WTC11 (cell line): ENCODE results near the gene FAS. TPM values are rescaled to one million over a fixed set of nuclear protein-coding genes. Genes with fewer than 3 reads are reported as not detected.

Experiments
- ATAC-seq: fragments of 200-7000 bp; cut with Tn5 transposase; 2 replicates; pipeline ENCODE4 v1.10.0; 2021; ENCODE audit warnings: mild to moderate bottlenecking, moderate library complexity
- CTCF ChIA-PET: fragments of 300-600 bp; sonication (Branson Sonifier 250); formaldehyde crosslinking; loops from one replicate; lab custom pipeline; 2021; ENCODE audit warnings: antibody characterized with exemption; lab: Charles Lee
- POLR2A ChIA-PET: fragments of 350-600 bp; sonication (Branson Sonifier 250); formaldehyde crosslinking; loops from one replicate; lab custom pipeline; 2021; ENCODE audit warnings: antibody characterized with exemption; lab: Charles Lee
- DNase-seq: peaks from one replicate; pipeline ENCODE4 v3.0.0; 2021; ENCODE audit warnings: low spot score
- H3K27ac Mint-ChIP-seq: 2 replicates; pipeline ENCODE4 v1.8.0; 2021; ENCODE audit warnings: mixed read lengths
- H3K27me3 Mint-ChIP-seq: 2 replicates; pipeline ENCODE4 v1.8.0; 2021; ENCODE audit warnings: low read depth, mild to moderate bottlenecking, moderate library complexity, mixed read lengths
- H3K36me3 Mint-ChIP-seq: 2 replicates; pipeline ENCODE4 v1.8.0; 2021; ENCODE audit warnings: mixed read lengths
- H3K4me1 Mint-ChIP-seq: 2 replicates; pipeline ENCODE4 v1.8.0; 2022; ENCODE audit warnings: mixed read lengths
- H3K4me3 Mint-ChIP-seq: 2 replicates; pipeline ENCODE4 v1.8.0; 2021; ENCODE audit warnings: mild to moderate bottlenecking, moderate library complexity, mixed read lengths
- H3K9me3 Mint-ChIP-seq: 2 replicates; pipeline ENCODE4 v1.8.0; 2021; ENCODE audit warnings: mixed read lengths
- AFF4 ChIP-seq: sonication (generic); formaldehyde crosslinking; IDR thresholded peaks from 2 replicates; pipeline ENCODE4 v1.8.1; 2023; ENCODE audit warnings: mild to moderate bottlenecking, missing genetic modification reagents, borderline replicate concordance
- AR ChIP-seq: fragments of 250-450 bp; sonication (Bioruptor Pico); IDR thresholded peaks from 2 replicates; pipeline ENCODE4 v1.9.0; 2021; ENCODE audit warnings: mild to moderate bottlenecking
- ATF3 ChIP-seq: sonication (generic); formaldehyde crosslinking; conservative IDR thresholded peaks from 2 replicates; pipeline ENCODE4 v1.8.1; 2022; ENCODE audit warnings: mild to moderate bottlenecking, missing genetic modification reagents
- E2F1 ChIP-seq: sonication (generic); formaldehyde crosslinking; IDR thresholded peaks from 2 replicates; pipeline ENCODE4 v1.8.0; 2022; ENCODE audit warnings: mild to moderate bottlenecking, missing genetic modification reagents
- EMX1 ChIP-seq: fragments of 250-450 bp; sonication (Bioruptor Pico); IDR thresholded peaks from 2 replicates; pipeline ENCODE4 v1.8.0; 2021; ENCODE audit warnings: mild to moderate bottlenecking
- ERG ChIP-seq: fragments of 250-450 bp; sonication (Bioruptor Pico); IDR thresholded peaks from 2 replicates; pipeline ENCODE4 v1.8.0; 2021; ENCODE audit warnings: mild to moderate bottlenecking
- FOXJ3 ChIP-seq: sonication (generic); formaldehyde crosslinking; IDR thresholded peaks from 2 replicates; pipeline ENCODE4 v1.9.0; 2021; ENCODE audit warnings: missing genetic modification reagents, mild to moderate bottlenecking, borderline replicate concordance
- FOXP1 ChIP-seq: sonication (generic); formaldehyde crosslinking; IDR thresholded peaks from 2 replicates; pipeline ENCODE4 v1.8.0; 2022; ENCODE audit warnings: missing genetic modification reagents, mild to moderate bottlenecking, moderate library complexity, borderline replicate concordance
- FOXP4 ChIP-seq: sonication (generic); formaldehyde crosslinking; IDR thresholded peaks from 2 replicates; pipeline ENCODE4 v1.8.0; 2022; ENCODE audit warnings: mild to moderate bottlenecking, missing genetic modification reagents
- GABPB1 ChIP-seq: sonication (generic); formaldehyde crosslinking; IDR thresholded peaks from 2 replicates; pipeline ENCODE4 v1.8.1; 2023; ENCODE audit warnings: mild to moderate bottlenecking, missing genetic modification reagents
- JUN ChIP-seq: sonication (generic); formaldehyde crosslinking; IDR thresholded peaks from 2 replicates; pipeline ENCODE4 v1.8.0; 2023; ENCODE audit warnings: mild to moderate bottlenecking, missing genetic modification reagents
- MLX ChIP-seq: sonication (generic); formaldehyde crosslinking; IDR thresholded peaks from 2 replicates; pipeline ENCODE4 v1.8.1; 2023; ENCODE audit warnings: mild to moderate bottlenecking, missing genetic modification reagents, moderate library complexity
- MXD4 ChIP-seq: fragments of 250-450 bp; sonication (Bioruptor Pico); IDR thresholded peaks from 2 replicates; pipeline ENCODE4 v1.8.0; 2021; ENCODE audit warnings: mild to moderate bottlenecking, moderate library complexity, borderline replicate concordance
- NFYB ChIP-seq: sonication (generic); formaldehyde crosslinking; conservative IDR thresholded peaks from 2 replicates; pipeline ENCODE4 v1.8.0; 2022; ENCODE audit warnings: low read depth, missing genetic modification reagents
- NR1H2 ChIP-seq: sonication (generic); formaldehyde crosslinking; IDR thresholded peaks from 2 replicates; pipeline ENCODE4 v1.9.0; 2021; ENCODE audit warnings: mild to moderate bottlenecking, moderate library complexity, missing genetic modification reagents
- ZBTB21 ChIP-seq: sonication (generic); formaldehyde crosslinking; IDR thresholded peaks from 2 replicates; pipeline ENCODE4 v1.8.1; 2023; ENCODE audit warnings: mild to moderate bottlenecking, missing genetic modification reagents, borderline replicate concordance
- ZNF138 ChIP-seq: sonication (generic); formaldehyde crosslinking; conservative IDR thresholded peaks from 2 replicates; pipeline ENCODE4 v1.8.1; 2022; ENCODE audit warnings: mild to moderate bottlenecking, moderate library complexity, missing genetic modification reagents
- ZNF232 ChIP-seq: sonication (generic); formaldehyde crosslinking; IDR thresholded peaks from 2 replicates; pipeline ENCODE4 v1.8.0; 2022; ENCODE audit warnings: mild to moderate bottlenecking, missing genetic modification reagents
- ZNF416 ChIP-seq: fragments of 250-450 bp; sonication (Bioruptor Pico); IDR thresholded peaks from 2 replicates; pipeline ENCODE4 v1.9.0; 2021; ENCODE audit warnings: mild to moderate bottlenecking, inconsistent platforms
- ZNF423 ChIP-seq: fragments of 250-450 bp; sonication (Bioruptor Pico); IDR thresholded peaks from 2 replicates; pipeline ENCODE4 v2.1.2; 2022; ENCODE audit warnings: mild to moderate bottlenecking, moderate library complexity
- ZSCAN18 ChIP-seq: fragments of 250-450 bp; sonication (Bioruptor Pico); IDR thresholded peaks from 2 replicates; pipeline ENCODE4 v2.1.2; 2022; ENCODE audit warnings: mild to moderate bottlenecking, moderate library complexity
- total RNA-seq: library from RNA; stranded (reverse); gene quantifications from 3 replicates; pipeline ENCODE4 v1.2.3, GENCODE V29; 2021

The FAS gene
- total RNA-seq, 1 experiment from 2014 or later: 4.1 TPM

- Mint-ChIP-seq H3K36me3 (no peaks in the 10 kb centered on the region), H3K4me1 (peaks cover 22% of the 10 kb centered on the region), H3K4me3 (no peak overlapping the region), H3K27ac (no peak overlapping the region), H3K27me3 (peaks cover 20% of the 10 kb centered on the region), H3K9me3 (no peaks in the 10 kb centered on the region)
- TF ChIP-seq ZNF138 (CRISPR knock-in tag): no peak
- no peak for TF ChIP-seq JUN (CRISPR knock-in tag)
- TF ChIP-seq NFYB (CRISPR knock-in tag): no peak
- TF ChIP-seq AR: no peak
- no peak for TF ChIP-seq GABPB1 (CRISPR knock-in tag)
- TF ChIP-seq MLX (CRISPR knock-in tag): no peak
- TF ChIP-seq E2F1 (CRISPR knock-in tag): no peak
- TF ChIP-seq ZNF232 (CRISPR knock-in tag): no peak
- no peak for TF ChIP-seq AFF4
- no peak for TF ChIP-seq NR1H2
- TF ChIP-seq ZBTB21 (CRISPR knock-in tag): no peak
- no peak for TF ChIP-seq MXD4 (CRISPR knock-in tag)
- TF ChIP-seq ZNF416 (CRISPR knock-in tag): no peak
- ChIA-PET POLR2A (no interaction called here), CTCF (interaction anchor here (0.7 kb wide), 1 partner anchor 34 kb away, joined by 3 read pairs; no protein-coding TSS in a partner anchor)
- DNase-seq (no peak), ATAC-seq (no peak)
These were observed 4.7 kb downstream of the FAS start for GRCh38 chr10:88995156-88995876.

GRCh38 chr10:88996927-88997326, 6.3 kb downstream of the FAS start:
- H3K36me3 Mint-ChIP-seq: no peaks in the 10 kb centered on the region
- CTCF ChIA-PET: interaction anchor here (1.2 kb wide), 1 partner anchor 10 kb away, joined by 3 read pairs; no protein-coding TSS in a partner anchor
- TF ChIP-seq FOXP4 (CRISPR knock-in tag): no peak
- TF ChIP-seq ERG (CRISPR knock-in tag): no peak
- TF ChIP-seq ZSCAN18 (CRISPR knock-in tag): no peak
- no peak for TF ChIP-seq FOXJ3 (CRISPR knock-in tag)
- TF ChIP-seq ZNF423 (CRISPR knock-in tag): no peak
- no peak for TF ChIP-seq FOXP1 (CRISPR knock-in tag)
- no peak for TF ChIP-seq ATF3 (CRISPR knock-in tag)
- no peak for TF ChIP-seq EMX1
- TF ChIP-seq, all 79 proteins: peak for 0
- Mint-ChIP-seq H3K4me3 (no peak overlapping the region), H3K27ac (no peak overlapping the region), H3K9me3 (no peaks in the 10 kb centered on the region), H3K4me1 (peaks cover 16% of the 10 kb centered on the region), H3K27me3 (peaks cover 4% of the 10 kb centered on the region; the same call in 1 of the 2 replicates)
- no peak for ATAC-seq
- DNase-seq: no peak
- POLR2A ChIA-PET: no interaction called here
